Stimulated activated naive CD4-positive, alpha-beta T cell (primary cell): ENCODE measurements around the gene CA7.

Source experiments
- DNase-seq, 6 experiments: peaks; one replicate each; lab custom pipeline; 2025; lab: John Stamatoyannopoulos, UW

CA7 gene

DNA sequence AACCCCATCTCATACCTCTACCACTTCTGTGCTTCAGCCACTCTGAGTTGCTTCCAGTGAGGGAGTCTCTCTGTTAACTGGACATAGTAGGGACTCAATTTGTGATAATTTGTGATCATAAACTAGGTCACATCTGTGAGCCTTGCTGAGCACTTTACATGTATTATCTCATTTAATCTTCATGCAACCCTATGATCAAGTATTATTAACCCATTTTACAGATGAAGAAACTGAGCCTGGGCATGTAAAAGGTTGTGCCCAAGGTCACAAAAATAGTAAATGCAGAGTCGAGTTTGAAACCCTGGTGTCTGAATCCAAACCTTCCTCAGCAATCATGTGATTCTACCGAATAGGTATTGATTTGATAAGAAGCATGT, 54.7 kb downstream of the CA7 start:
- no peak for DNase-seq

DNA sequence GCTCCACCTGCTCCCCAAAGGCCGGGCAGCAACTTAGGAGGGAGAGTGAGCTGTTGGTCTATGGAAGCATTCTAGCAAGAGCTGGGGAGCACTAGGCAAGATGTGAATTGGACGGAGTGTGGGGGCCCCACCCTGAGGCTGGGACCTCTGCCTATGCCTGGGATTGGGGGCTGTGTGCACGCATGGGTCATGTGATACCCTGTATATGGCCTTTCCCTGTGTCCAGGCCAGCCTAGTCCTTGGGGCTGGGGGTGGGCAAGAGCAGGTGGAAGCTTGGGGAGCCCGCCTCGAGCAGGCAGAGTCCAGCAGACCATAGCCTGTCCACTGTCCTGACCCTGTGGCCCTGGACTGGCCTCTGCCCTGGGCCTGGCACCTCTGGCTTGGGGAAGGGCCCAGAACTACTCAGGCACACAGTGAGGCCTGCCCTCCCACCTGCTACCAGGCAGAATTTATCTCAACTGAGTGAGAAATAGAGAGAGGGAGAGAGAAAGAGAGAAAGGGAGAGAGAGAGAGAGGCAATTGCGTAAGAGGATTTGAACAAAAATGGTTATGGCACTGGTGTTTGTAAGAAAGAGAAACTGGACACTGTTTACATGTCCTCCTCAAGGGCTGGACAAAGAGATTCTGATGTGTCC, 55.2 kb downstream of the CA7 start:
- DNase-seq: no peak

DNA sequence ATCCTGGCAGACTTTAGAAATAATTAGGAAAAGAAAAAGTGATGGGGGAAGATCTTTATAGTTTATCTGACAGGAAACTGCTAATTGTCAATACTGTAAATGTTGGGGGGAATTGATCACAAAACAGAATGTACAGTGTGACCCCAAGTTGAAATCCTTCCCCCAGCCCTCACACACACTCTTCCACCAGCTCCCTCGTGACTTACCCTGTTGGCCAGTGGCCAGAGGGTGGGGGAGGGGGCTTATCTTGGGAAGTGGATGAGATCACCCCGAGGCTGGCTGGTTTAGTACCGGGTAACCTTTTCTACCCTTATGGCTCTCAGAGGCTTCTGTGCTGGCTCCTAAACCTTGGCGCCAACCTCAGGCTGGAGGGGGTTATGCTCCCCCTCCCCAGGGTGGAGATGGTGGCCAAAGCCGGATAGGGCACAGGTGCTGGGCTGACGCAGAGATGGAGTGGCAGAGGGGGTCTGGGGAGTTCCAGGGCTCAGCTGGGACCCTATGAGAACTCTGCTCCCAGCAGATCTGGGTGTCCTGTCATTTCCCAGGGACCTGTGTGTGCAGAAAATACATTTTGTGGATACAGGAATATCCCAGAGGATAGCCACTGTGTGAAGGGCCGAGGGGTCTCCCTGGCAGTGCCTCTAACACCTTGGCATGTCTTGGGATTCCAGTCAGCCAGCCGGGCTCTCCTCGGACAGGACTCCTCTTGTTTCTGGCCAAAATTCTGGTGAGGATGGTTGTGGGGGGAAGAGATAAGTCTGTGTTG, 55.9 kb downstream of the CA7 start:
- no peak for DNase-seq

DNA sequence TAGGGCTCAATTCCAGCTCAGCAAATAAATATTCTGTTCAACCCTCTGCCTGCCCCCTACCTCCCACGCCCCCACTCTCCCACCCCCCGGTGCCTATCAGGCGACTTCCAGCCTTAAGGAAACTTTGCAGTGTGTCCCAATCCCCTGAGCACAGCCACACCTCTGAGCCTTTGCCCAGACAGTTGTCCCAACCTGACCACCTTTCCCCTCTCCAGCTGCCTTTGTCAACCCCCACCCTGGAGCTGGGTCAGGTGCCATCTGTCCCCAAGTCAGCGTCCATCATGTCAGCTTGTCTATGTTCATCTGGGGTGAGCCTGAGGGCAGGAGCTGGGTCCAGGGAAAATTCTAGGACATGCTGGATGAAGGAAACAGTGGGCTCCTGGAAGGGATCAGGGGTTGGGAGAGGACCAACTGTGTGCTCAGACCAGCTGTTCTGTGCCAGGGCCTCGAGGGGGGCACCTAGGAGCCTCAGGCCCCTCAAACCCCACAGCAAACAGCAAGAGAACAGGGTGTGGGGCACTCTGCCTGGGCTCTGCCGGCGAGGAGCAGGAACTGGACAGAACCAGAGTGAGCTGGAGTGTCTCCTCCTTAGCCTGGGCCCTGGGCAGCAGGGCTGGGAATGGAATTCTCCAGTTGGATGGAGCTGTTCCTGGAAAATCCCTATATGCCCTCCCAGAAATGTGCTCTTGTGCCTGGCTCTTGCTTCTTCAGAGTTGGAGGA, 56.7 kb downstream of the CA7 start:
- DNase-seq: no peak

DNA sequence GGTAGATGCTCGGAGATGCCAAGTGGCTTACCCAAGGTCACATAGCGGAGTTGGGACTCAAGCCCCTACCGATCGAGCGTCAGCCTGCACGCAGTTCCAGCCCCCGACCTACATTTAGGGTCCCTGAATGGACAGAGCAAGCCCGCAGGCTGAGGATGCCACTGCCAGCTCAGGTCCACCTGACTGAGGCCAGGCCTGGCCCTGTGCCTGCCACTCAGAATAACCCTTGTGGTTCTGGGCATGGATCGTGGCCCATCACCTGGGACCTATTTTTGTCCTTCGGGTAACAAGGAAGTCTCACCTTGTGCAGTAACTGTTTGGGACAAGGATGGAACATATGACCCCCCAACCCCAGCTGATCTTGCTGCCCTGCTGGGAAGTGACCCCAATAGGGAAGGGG, 57.4 kb downstream of the CA7 start:
- DNase-seq: no peak

DNA sequence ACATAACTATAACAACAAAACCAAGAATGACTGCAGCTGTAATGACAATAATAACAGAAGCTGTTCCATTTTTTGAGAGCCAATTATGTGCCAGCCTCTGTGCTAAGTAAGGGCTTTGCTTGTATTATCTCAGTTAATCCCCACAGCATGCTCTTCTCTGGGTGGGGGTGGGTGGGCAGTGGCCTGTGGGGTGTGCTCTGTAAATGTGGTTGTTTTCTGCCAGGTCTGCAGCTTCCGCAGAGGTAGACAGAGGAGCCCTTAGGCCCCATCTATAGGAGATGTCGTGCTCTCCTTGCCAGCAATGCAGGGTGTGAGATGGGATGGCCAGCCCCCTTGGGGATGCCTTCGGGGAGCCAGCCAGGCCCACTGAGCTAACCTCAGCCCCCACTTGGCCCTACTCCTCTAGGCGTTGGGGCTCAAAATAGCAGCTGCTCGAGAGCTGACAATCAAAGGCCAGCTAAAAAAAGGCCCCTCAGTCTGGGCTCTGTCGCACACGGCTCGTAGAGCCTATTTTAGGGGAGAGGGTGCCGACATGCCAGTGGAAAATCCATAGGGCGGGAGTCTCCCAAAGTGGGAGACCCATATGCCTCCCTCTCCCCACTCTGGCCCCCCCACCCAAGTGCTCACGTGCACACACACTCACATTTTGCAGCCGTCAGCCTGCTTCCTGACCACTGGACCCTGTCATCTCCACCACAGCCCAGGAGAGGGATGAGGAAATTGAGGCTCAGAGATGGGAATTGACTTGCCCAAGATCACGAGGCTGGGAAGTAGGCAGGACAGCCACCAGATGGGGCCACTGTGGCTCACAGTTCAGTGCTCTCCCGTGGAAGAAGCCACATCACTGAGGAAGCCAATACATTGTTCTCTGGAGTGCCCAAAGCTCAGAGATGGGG, 58.7 kb downstream of the CA7 start:
- no peak for DNase-seq
